ENCODE data around the gene ZSWIM5. TPM values are rescaled to one million over a fixed set of nuclear protein-coding genes. Genes with fewer than 3 reads are reported as not detected.

The ZSWIM5 gene
- total and polyA plus RNA-seq, 9 of the 15 experiments (the other 6 are each of a cell fraction or from before 2014, with no cell fraction given) = under 0.01 to 0.07 (median 0.03) TPM; not detected in 3

DNA sequence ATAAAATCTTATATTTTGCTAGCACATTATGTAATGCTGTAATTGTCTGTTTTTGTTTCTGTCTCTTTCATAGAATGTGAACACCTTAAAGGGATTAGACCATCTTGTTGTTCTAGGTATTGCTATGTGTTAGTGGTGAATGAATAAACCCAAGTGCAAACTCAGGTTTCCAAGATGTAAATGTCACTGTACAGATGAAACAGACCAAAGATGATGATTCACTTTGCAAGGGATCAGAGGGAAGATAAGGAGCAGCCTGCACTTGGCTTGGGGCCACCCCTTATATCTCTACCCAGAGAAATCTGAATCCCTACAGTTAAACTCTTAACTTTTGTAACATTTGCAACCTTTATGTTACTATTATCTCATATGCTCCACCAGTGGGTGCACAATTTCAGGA lies 168.9 kb downstream of the ZSWIM5 start (continued):
- TF ChIP-seq, protein P1, sequence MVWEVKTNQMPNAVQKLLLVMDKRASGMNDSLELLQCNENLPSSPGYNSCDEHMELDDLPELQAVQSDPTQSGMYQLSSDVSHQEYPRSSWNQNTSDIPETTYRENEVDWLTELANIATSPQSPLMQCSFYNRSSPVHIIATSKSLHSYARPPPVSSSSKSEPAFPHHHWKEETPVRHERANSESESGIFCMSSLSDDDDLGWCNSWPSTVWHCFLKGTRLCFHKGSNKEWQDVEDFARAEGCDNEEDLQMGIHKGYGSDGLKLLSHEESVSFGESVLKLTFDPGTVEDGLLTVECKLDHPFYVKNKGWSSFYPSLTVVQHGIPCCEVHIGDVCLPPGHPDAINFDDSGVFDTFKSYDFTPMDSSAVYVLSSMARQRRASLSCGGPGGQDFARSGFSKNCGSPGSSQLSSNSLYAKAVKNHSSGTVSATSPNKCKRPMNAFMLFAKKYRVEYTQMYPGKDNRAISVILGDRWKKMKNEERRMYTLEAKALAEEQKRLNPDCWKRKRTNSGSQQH (CRISPR knock-in tag; IDR thresholded peaks at IDR 0.05) = no peak
- TF ChIP-seq ZKSCAN3 (CRISPR knock-in tag; IDR thresholded peaks at IDR 0.05) (no peak), NR2C1 (IDR thresholded peaks at IDR 0.05) (0 out of 2 replicates have a peak, but pooled peaks have one; percentile 18), NR2C1 (tag; IDR thresholded peaks at IDR 0.05) (no peak)
- TF ChIP-seq, protein P2, sequence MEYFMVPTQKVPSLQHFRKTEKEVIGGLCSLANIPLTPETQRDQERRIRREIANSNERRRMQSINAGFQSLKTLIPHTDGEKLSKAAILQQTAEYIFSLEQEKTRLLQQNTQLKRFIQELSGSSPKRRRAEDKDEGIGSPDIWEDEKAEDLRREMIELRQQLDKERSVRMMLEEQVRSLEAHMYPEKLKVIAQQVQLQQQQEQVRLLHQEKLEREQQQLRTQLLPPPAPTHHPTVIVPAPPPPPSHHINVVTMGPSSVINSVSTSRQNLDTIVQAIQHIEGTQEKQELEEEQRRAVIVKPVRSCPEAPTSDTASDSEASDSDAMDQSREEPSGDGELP (CRISPR knock-in tag; IDR thresholded peaks at IDR 0.05; ENCODE audit: borderline replicate concordance) = no peak

DNA sequence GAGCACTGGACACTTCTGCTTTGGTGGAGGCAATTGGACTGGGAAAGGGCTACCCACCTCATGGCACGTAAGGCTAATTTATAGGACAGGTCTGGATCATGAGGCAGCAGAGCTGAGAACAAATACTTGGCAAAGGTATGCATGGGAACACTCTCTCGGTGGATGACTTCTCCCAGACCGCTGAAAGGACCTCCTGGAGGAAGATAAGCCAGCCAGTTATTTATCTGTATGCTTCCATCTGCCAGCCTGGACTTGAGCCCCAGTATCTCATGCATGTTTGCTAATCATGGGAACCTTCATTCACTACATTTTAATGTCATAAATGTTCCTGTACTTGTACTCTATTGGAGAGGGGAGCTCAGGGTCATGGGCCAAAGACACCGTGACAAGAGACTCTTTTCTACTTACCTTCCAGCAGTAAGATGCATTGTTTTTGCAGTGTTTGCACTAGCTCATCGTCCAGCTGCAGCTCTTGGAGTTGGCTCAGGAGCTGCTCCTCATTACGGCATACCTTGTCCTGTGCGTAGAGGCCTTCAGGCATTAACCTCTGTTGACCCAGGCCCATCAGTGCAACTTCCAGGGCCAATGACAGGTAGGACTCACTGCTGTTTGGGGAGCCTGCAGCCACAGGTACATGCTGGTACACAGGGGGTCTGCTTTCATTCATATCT lies 170.6 kb downstream of the ZSWIM5 start:
- peak; percentile 87 for FAIRE-seq
- TF ChIP-seq ZNF57 (CRISPR knock-in tag; IDR thresholded peaks at IDR 0.05) (no peak), MAFG (tag; conservative IDR thresholded peaks at IDR 0.05) (peak; percentile 21; the same call in 1 of the 2 replicates), FOXP1 (CRISPR knock-in tag; IDR thresholded peaks at IDR 0.05) (no peak), SIN3A (IDR thresholded peaks at IDR 0.05; ENCODE audit: borderline replicate concordance in 2 of 2, control insufficient read depth in 1 of 2, low read depth in 2 of 2, low read length in 2 of 2) (no peak), CCNT2 (IDR thresholded peaks at IDR 0.05; ENCODE audit: borderline replicate concordance, extremely low read depth, insufficient read length, low read depth, low read length) (peak; percentile 99), ZBTB7A (IDR thresholded peaks at IDR 0.05; ENCODE audit: borderline replicate concordance, control insufficient read depth, low read depth, low read length) (no peak), ZNF347 (CRISPR knock-in tag; IDR thresholded peaks at IDR 0.05; ENCODE audit: low read depth) (no peak), HDAC6 (IDR thresholded peaks at IDR 0.05; ENCODE audit: low read depth, low read length) (no peak)
- TF ChIP-seq, protein P3, sequence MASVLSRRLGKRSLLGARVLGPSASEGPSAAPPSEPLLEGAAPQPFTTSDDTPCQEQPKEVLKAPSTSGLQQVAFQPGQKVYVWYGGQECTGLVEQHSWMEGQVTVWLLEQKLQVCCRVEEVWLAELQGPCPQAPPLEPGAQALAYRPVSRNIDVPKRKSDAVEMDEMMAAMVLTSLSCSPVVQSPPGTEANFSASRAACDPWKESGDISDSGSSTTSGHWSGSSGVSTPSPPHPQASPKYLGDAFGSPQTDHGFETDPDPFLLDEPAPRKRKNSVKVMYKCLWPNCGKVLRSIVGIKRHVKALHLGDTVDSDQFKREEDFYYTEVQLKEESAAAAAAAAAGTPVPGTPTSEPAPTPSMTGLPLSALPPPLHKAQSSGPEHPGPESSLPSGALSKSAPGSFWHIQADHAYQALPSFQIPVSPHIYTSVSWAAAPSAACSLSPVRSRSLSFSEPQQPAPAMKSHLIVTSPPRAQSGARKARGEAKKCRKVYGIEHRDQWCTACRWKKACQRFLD (CRISPR knock-in tag; IDR thresholded peaks at IDR 0.05) = no peak
- TF ChIP-seq, protein P4, sequence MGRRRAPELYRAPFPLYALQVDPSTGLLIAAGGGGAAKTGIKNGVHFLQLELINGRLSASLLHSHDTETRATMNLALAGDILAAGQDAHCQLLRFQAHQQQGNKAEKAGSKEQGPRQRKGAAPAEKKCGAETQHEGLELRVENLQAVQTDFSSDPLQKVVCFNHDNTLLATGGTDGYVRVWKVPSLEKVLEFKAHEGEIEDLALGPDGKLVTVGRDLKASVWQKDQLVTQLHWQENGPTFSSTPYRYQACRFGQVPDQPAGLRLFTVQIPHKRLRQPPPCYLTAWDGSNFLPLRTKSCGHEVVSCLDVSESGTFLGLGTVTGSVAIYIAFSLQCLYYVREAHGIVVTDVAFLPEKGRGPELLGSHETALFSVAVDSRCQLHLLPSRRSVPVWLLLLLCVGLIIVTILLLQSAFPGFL (CRISPR knock-in tag; IDR thresholded peaks at IDR 0.05) = no peak

More for the DNA sequence above, 170.6 kb downstream of the ZSWIM5 start:
- Histone ChIP-seq H3K79me2 (ENCODE audit: control insufficient read depth, insufficient read depth, low read length) (no peaks in the 10 kb centered on the region), H3K9ac (ENCODE audit: insufficient read depth in 1 of 2, low read depth in 2 of 2, low read length in 2 of 2) (peak overlapping the region in 1 of 2 experiments; percentile 7; a peak in 1 of 4 replicates), H3K4me3 (no peak overlapping the region), H3K4me1 (replicated peaks in 1 of 2; ENCODE audit: control insufficient read depth in 2 of 2, insufficient read depth in 2 of 2, low read length in 2 of 2) (peaks cover 35 to 38% of the 10 kb centered on the region in 2 experiments), H3K36me3 (ENCODE audit: control insufficient read depth, insufficient read depth, low read length) (no peaks in the 10 kb centered on the region), H3K9me3 (replicated peaks; ENCODE audit: control insufficient read depth, insufficient read depth, low read depth, low read length) (no peaks in the 10 kb centered on the region), H2AFZ (ENCODE audit: low read depth, low read length) (no peak overlapping the region), H3K27me3 (ENCODE audit: control insufficient read depth in 2 of 2, insufficient read depth in 2 of 2, low read length in 2 of 2) (peaks cover 0 to 4% of the 10 kb centered on the region in 2 experiments; a peak in 1 of 5 replicates), H3K27ac (ENCODE audit: extremely low read depth, low read depth, low read length) (no peak overlapping the region), H3K4me2 (ENCODE audit: insufficient read depth, low read length) (peak overlapping the region; percentile 60), H4K20me1 (replicated peaks; ENCODE audit: control insufficient read depth, insufficient read depth, low read length) (0 out of 2 replicates have a peak, but pooled peaks cover 4% of the 10 kb centered on the region), H3K9me1 (ENCODE audit: control insufficient read depth, insufficient read depth, low read length) (no peaks in the 10 kb centered on the region)
- ATAC-seq = peak; percentile 63
- no TSS peak for BruUV-seq (replicated peaks)
- in situ Hi-C loops (cut with MboI) = no loop called here
- ChIA-PET CTCF (ENCODE audit: low intra/inter-chr PET ratio) (no interaction called here), POLR2A (interaction anchor here (0.6 to 2.4 kb wide), 7 partner anchors 14 to 300 kb away, joined by 3 to 20 read pairs (median 3); partner anchors contain the start of genes HECTD3 and UROD)
- WGBS (ENCODE audit: insufficient coverage, low coverage, missing lambda C conversion rate) = 4% methylated on average over 7 of the region's 7 CpGs
- DNase-seq (ENCODE audit: extremely low read depth in 1 of 4, low spot score in 3 of 4) = peak; percentile 49 to 85 (median 66)
- intact Hi-C loops (cut with micrococcal nuclease) = no loop called here
